ENCODE data around the gene CEMIP.

CEMIP gene

GRCh38 chr15:80822676-80823075 is 43.5 kb downstream of the CEMIP start:
- DNase-seq (ENCODE audit: low spot score) = no peak

- no peak for DNase-seq (ENCODE audit: low spot score)
Measured at GRCh38 chr15:80823120-80823519, 44.0 kb downstream of the CEMIP start.

DNA sequence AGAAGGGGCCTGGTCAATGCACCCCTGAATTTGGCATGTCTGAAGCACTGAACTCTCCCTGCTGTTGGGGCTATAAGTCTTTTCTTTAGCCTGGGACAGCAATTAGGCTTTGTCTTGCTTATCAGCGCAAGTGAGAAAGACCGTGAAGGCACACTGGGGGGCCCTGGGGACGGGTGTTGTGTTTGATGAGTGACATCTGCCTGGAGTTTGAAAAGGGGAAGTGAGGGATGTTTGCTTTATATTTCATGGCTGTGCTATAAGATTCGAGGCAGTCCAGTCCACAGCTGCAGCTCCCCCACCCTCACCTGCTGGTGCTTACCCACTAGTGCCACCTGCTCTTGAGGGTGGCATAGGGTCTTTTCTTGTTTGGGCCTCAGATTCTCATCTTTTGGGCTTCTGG is 44.8 kb downstream of the CEMIP start:
- no peak for DNase-seq (ENCODE audit: low spot score)

DNA sequence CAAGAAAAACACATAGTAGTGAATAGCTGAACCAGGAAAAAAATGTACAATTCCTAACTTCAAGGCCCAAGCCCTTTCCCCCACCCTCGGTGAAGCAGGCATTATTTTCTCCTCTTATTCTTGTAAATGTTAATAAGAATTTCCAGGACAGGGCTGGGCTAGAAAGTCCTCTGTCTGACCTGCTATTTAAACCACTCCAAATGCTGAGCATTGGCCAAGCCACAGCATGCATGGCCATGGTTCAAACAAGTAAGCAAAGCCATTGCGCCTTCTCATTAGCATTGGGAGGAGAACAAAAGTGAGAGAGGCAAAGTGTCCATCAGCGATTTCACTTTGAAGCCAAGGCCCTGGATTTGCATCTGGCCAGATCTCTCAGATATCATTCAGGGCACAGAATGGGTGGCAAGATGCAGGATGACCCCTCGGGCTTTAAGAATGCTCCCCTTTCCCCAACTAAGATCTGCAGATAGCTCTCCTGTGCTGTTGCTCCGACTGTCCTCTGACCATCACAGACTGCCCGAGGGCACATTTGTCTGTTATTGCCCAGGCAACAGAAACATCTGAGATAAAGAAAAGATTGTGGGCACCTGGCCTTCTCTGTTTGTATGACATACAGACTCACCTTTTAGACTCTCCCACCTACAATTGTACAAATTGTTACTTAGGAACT is 46.3 kb downstream of the CEMIP start:
- peak; percentile 43 for DNase-seq (ENCODE audit: low spot score)

GRCh38 chr15:80828796-80829195 is 49.6 kb downstream of the CEMIP start:
- no peak for DNase-seq (ENCODE audit: low spot score)

DNA sequence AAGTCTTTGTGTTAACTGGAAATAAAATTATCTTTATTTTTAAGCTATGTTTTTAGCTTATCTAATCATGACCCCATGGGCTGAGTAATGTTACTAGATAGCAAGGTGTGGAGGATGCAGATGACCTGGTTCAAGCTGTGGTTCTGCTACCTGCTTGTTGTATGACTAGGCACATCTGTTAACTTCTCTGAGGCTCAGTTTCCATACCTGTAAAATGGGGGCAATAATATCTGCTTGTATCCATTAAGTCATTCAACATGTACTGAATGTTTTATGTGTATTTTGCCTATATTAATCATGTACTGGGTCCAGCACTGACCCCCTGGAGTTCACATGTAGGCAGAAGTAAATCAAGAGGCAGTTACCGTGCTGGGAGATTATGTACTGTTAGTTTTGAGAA is 51.5 kb downstream of the CEMIP start:
- DNase-seq (ENCODE audit: low spot score) = no peak

- DNase-seq (ENCODE audit: low spot score) = no peak
Measured at GRCh38 chr15:80831192-80831591, 52.0 kb downstream of the CEMIP start.

DNA sequence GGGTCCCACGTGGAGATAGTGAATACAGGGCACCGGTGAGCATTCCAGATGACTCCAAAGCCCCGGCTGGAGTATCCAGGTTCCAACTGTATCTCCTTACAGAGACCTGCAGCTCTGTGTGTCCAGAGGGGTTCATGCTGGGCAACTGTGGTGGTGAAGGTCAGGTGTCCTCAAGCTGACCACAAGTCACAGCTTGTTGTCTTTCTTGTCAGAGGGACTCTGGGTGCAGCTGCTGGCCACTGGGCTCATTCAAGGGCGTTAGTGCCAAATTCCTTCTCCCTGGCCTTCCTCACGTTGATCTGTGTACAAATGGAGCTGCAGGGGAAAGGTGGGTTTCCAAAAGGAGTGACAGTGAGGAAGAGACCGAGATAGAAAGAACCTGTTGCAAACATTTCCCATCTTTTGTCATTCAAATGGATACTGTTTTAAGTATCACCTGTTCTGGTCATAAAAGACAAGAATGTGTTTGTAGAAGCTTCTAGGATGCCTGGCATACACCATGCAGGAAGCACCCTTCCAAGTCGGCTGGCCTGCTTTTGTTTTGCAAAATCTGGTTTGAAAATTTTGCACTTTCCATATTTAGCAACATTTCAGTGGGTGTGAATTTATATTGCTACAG is 52.5 kb downstream of the CEMIP start:
- no peak for DNase-seq (ENCODE audit: low spot score)

- DNase-seq (ENCODE audit: low spot score) = no peak
Measured at GRCh38 chr15:80832686-80833085, 53.5 kb downstream of the CEMIP start.

GRCh38 chr15:80834402-80834801 is 55.2 kb downstream of the CEMIP start:
- DNase-seq (ENCODE audit: low spot score) = no peak

- DNase-seq (ENCODE audit: low spot score) = no peak
Measured at GRCh38 chr15:80834906-80835305, 55.7 kb downstream of the CEMIP start.

DNA sequence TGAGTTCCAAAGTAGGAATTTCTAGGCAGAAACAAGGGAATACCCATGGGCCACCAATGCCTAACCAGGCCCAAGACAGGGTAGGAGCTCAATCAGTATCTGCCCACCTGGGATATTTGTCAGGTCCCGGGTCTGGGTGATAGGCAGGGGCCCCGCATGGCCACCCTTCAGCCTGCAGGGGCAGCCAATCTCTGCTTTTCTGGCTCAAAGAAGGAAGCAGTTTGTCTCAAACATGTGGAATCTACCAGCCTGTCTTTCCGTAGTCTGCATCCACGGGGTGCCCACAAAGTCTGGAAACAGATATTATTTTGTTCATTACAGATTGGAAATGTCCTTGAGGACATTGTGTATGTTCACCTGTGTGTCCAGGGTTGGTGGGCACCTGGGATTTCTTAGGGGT is 56.2 kb downstream of the CEMIP start:
- no peak for DNase-seq (ENCODE audit: low spot score)

DNA sequence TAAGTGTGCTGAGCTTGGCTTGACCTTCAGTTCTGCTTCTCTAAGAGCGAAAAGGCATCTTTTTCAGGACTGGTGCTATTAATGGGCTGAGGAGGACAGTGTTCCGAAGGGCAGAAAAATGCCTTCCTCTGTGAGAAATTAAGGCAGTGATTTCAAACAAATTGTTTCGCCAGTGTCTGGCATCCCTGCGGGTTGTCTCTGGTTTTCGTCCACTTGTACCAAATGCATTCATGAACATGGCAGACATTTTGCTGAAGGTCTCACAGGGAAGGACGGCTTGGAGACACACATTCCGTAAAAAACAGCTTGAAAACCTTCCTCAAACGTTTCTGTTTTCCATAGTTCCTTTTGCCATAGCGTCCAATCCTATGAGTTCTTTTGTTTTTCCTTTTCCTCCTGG is 57.1 kb downstream of the CEMIP start:
- no peak for DNase-seq (ENCODE audit: low spot score)

- DNase-seq (ENCODE audit: low spot score) = no peak
Measured at GRCh38 chr15:80837006-80837405, 57.8 kb downstream of the CEMIP start.

GRCh38 chr15:80838012-80838411 is 58.8 kb downstream of the CEMIP start:
- no peak for DNase-seq (ENCODE audit: low spot score)

DNA sequence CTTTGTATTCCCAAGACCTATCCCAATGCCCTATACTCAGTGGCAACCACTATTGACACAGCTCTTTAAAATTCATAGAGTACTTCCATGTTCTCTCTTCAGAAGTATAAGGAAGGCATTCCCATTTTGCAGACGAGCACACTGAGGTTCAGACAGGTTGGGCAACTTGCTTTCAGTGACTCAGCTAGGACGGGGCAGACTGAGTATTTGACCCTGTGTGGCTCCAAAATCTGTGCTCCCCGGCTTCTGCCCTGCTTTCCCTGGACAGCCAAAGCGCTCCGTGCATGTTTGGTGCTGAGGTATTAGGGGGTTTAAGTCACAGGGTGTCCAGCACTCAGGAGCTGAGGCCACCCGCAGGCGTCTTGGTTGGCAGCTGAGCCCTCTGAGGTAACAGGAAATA is 59.5 kb downstream of the CEMIP start:
- DNase-seq (ENCODE audit: low spot score) = no peak

DNA sequence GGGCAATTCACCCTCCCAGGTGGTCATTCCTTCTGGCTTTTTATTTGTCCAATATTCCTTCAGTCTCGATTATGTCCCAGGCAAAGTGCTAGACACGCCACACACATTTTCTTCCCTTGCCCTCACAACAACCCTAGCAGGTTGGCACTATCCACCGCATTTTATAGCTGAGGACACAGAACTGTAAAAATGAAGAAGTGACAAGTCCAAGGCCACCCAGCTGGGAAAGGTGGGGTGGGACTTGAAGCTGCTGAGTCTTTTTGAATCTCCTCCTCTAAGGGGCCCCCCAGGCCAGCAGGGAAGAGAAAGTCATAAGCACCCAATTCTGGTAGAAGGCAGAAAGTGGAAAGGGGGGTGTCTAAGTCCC is 60.6 kb downstream of the CEMIP start:
- no peak for DNase-seq (ENCODE audit: low spot score)

DNA sequence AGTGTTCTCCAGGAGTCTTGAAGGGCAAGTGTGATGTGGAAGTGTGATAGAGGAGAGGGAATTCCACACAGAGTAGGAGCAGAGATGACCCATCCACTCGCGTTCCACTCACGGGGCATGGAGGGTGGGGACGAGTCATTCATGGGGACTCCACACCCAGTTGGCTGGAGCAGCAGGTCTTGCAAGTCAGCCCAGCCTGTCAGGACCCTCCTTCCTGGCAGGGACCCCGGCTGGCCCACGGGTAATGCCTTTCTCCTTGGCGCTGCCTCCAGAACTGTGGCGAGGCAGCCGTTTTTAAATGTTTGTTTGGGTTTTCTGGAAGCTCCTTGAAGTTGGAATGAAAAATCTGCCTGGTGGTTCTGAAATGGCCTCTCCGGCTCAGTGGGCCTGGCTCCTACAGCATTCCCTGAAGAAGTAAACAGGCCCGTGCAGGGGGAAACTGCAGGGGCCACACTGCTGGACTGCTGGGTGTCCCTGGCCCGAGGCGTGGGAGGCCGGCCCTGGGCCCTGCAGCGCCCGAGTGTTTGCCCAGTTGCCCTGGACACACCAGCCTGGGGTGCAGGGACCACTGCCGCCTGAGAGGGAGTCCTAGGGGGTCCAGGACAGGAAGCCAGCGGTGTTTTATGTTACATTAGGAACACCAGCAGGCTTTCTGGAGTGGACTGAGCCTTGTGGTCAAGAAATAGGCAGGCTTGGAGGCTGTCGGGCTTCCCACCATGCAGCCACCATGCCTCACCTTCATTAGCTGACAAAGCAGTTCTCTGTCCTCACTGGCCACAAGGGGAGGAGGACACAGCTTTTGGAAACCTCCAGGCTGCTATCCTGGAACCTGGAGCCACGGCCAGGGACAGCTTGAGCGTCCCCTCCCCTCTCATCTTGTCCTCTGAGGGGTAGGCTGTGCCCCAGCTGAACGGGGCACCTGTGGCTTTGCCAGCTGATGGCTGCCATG is 61.3 kb downstream of the CEMIP start:
- DNase-seq (ENCODE audit: low spot score) = no peak

GRCh38 chr15:80841541-80841940 is 62.4 kb downstream of the CEMIP start:
- no peak for DNase-seq (ENCODE audit: low spot score)

DNA sequence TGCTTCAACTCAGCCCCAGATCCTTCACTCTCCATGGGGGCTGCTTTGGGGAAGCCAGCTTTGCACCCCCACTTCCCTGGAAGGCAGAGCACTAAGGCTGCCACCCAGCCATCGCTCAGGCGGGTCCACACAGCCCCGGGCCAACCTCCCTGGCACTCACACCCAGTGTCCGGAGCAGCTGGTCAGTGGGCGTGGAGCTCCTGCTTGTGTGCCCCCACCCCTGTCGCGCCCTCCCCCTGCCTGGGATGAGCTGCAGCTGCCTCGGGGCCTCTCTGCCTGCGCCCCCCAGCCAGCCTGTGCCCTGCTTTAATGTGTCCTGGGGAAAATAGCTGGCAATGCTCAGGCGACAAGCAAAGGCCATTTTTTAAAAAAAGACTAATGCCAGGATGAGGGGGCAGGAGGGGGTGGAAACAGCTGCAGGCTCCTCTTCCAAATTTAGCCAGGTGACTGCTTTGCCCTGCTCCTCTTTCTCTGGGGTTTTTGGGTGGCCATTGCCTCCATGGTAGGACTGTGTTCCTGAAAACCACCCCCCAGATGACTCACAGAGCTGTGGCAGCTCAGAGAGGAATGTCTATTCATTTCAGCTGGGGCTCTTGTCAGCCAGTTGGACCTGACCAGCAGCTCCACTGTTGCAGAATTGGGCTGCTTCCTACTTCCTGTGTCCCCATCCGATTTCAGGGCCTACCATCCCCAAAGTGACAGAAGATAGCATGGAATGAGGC is 65.0 kb downstream of the CEMIP start:
- DNase-seq (ENCODE audit: low spot score) = peak; percentile 78

GRCh38 chr15:80846031-80846815 is 67.1 kb downstream of the CEMIP start:
- DNase-seq (ENCODE audit: low spot score) = no peak

- peak; percentile 87 for DNase-seq (ENCODE audit: low spot score)
Measured at GRCh38 chr15:80849308-80849707, 70.1 kb downstream of the CEMIP start.
